ENCODE measurements around the gene SPDYE5.

GRCh38 chr7:75537731-75538130, 45.6 kb downstream of the SPDYE5 start:
- TF ChIP-seq CTCF (IDR thresholded peaks at IDR 0.05), result no peak
- TF ChIP-seq YY1 (IDR thresholded peaks at IDR 0.05; ENCODE audit: low read depth), result no peak
- TF ChIP-seq POLR2AphosphoS5 (IDR thresholded peaks at IDR 0.05; ENCODE audit: low read depth, low read length), result no peak
- no peak for TF ChIP-seq MAX (IDR thresholded peaks at IDR 0.05; ENCODE audit: low read depth)
- TF ChIP-seq EZH2phosphoT487 (IDR thresholded peaks at IDR 0.05; ENCODE audit: borderline replicate concordance, low read depth), result no peak
- TF ChIP-seq USF2 (IDR thresholded peaks at IDR 0.05; ENCODE audit: borderline replicate concordance, low read depth, low read length), result no peak
